Common myeloid progenitor, CD34-positive (primary cell): ENCODE measurements around the gene APLNR.

Source experiments
- CTCF ChIA-PET: fragments of 350-600 bp; sonication (Branson Sonifier 250); formaldehyde crosslinking; loops from one replicate; lab custom pipeline; 2021; ENCODE audit warnings: antibody characterized with exemption; lab: Charles Lee
- POLR2A ChIA-PET: fragments of 350-600 bp; sonication (Branson Sonifier 250); formaldehyde crosslinking; loops from one replicate; lab custom pipeline; 2021; ENCODE audit warnings: antibody characterized with exemption; lab: Charles Lee
- DNase-seq, 3 donors: peaks; one replicate each; pipeline versions ENCODE4 v3.0.0 to v3.0.0-alpha.2; 2013
- H3K27ac ChIP-seq, 2 experiments: 1 replicate in 1 of 2; 2 replicates in 1 of 2; pipeline ENCODE4 v1.7.0; 2013; ENCODE audit warnings: inconsistent platforms in 2 of 2, low read length in 2 of 2, mild to moderate bottlenecking in 2 of 2, low read depth in 1 of 2, moderate library complexity in 1 of 2; ENCODE audit not compliant: severe bottlenecking in 2 of 2, insufficient read depth in 1 of 2, poor library complexity in 1 of 2
- H3K27me3 ChIP-seq, 5 experiments: replicated peaks in 2 of 5; 1 replicate in 3 of 5; 2 replicates in 2 of 5; pipeline versions ENCODE4 v1.6.1 to v1.7.0; 2013; ENCODE audit warnings: low read length in 4 of 5, mild to moderate bottlenecking in 2 of 5, moderate library complexity in 2 of 5, inconsistent platforms in 1 of 5; ENCODE audit not compliant: insufficient read depth in 5 of 5, control insufficient read depth in 4 of 5
- H3K36me3 ChIP-seq, 4 experiments: 1 replicate in 2 of 4; 2 replicates in 2 of 4; pipeline versions ENCODE4 v1.6.1 to v1.7.0; 2013; ENCODE audit warnings: low read length in 3 of 4, control low read depth in 1 of 4, mild to moderate bottlenecking in 1 of 4; ENCODE audit not compliant: control insufficient read depth in 4 of 4, insufficient read depth in 4 of 4
- H3K4me1 ChIP-seq, 4 experiments: 1 replicate in 3 of 4; 2 replicates in 1 of 4; pipeline versions ENCODE4 v1.6.1 to v1.7.1; 2013; ENCODE audit warnings: low read length in 3 of 4, mild to moderate bottlenecking in 3 of 4, control low read depth in 1 of 4, inconsistent platforms in 1 of 4, moderate library complexity in 1 of 4; ENCODE audit not compliant: control insufficient read depth in 4 of 4, insufficient read depth in 4 of 4; ENCODE audit errors: control extremely low read depth in 1 of 4
- H3K4me3 ChIP-seq, 7 experiments: 1 replicate in 4 of 7; 2 replicates in 3 of 7; pipeline versions ENCODE4 v1.5.1 to v1.7.0; 2013; ENCODE audit warnings: mild to moderate bottlenecking in 7 of 7, low read length in 6 of 7, moderate library complexity in 6 of 7, inconsistent platforms in 2 of 7, low read depth in 2 of 7, control low read depth in 1 of 7; ENCODE audit not compliant: insufficient read depth in 4 of 7, control insufficient read depth in 1 of 7; ENCODE audit errors: extremely low read depth in 1 of 7
- H3K9me3 ChIP-seq, 5 experiments: 1 replicate in 4 of 5; 2 replicates in 1 of 5; pipeline versions ENCODE4 v1.6.1 to v1.7.1; 2013; ENCODE audit warnings: low read length in 4 of 5, mild to moderate bottlenecking in 2 of 5, inconsistent platforms in 1 of 5, low read depth in 1 of 5, moderate library complexity in 1 of 5; ENCODE audit not compliant: control insufficient read depth in 4 of 5, insufficient read depth in 2 of 5; ENCODE audit errors: control extremely low read depth in 1 of 5
- WGBS: methylation state at CpG from one replicate; pipeline ENCODE4 v1.1.5; 2013; ENCODE audit not compliant: insufficient coverage; 5-methylcytosine and 5-hydroxymethylcytosine counted together

Gene APLNR

DNA sequence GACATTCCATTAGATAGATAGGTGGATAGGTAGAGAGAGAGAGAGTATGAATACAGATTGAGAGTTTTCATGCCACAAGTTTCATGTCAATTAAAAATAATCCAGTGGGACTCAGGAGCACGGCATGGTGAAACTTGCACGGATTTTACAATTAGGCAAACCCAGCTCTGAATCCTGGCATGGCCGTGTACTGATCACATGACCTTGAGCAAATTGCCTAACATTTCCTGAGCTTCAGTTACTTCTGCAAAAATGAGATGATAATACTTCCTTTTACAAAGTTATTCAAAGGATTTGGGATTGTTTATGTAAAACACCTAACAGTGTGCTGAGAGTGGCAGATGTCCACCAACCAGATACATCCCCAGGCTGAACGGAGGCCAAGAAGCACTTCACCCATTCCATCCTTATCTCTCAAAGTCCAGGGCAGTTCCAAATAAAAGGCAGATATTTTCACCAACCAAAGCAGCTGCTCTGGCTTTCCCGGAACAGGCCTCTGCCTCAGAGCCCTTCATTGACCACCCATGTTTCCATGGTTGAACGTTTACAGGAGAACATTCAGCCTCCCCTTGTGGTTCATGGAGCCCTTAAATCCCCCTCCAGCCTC is 17.9 kb downstream of the APLNR start:
- Histone ChIP-seq H3K27me3 (peaks cover 0 to 21% (median 9%) of the 10 kb centered on the region in 5 experiments), H3K27ac (no peak overlapping the region), H3K4me3 (no peak overlapping the region), H3K4me1 (peaks cover 0 to 21% (median 8%) of the 10 kb centered on the region in 4 experiments), H3K9me3 (no peaks in the 10 kb centered on the region), H3K36me3 (no peaks in the 10 kb centered on the region)
- POLR2A ChIA-PET, result no interaction called here
- CTCF ChIA-PET, result interaction anchor here (0.7 kb wide), 1 partner anchor 16 kb away, joined by 3 read pairs; no protein-coding TSS in a partner anchor
- 56% methylated on average over 5 of the region's 6 CpGs for WGBS
- peak; percentile 12 to 55 (median 50) for DNase-seq

DNA sequence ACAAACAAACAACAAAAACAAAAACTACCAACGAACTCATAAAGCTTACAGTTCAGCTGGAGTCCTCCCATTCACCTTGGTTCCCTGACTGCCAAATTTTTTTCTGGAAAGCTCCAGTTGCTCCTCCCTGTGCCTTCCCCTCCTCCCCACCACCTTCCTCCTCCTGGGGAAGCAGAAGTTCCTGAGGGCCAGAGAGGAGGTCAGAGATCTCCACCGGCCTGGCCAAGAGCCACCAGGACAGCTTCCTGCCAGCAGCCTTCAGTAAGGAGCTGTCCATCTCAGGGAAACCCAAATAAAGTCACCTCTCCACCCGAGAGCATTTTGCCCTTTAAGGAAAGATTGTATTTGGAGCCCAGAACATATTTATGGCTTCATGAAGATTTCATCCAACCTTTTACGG is 20.0 kb downstream of the APLNR start:
- 94% methylated on average over 3 of the region's 4 CpGs for WGBS
- ChIA-PET POLR2A (no interaction called here), CTCF (interaction anchor here (0.6 to 0.9 kb wide), 2 partner anchors 10 to 32 kb away, joined by 3 read pairs; no protein-coding TSS in a partner anchor)
- no peaks in the 10 kb centered on the region for H3K9me3 ChIP-seq
- H3K4me1 ChIP-seq, result peaks cover 0 to 25% (median 17%) of the 10 kb centered on the region in 4 experiments
- H3K36me3 ChIP-seq, result no peaks in the 10 kb centered on the region
- no peak overlapping the region for H3K4me3 ChIP-seq
- H3K27ac ChIP-seq, result no peak overlapping the region
- no peak for DNase-seq
- H3K27me3 ChIP-seq, result peaks cover 0 to 14% (median 3%) of the 10 kb centered on the region in 5 experiments

DNA sequence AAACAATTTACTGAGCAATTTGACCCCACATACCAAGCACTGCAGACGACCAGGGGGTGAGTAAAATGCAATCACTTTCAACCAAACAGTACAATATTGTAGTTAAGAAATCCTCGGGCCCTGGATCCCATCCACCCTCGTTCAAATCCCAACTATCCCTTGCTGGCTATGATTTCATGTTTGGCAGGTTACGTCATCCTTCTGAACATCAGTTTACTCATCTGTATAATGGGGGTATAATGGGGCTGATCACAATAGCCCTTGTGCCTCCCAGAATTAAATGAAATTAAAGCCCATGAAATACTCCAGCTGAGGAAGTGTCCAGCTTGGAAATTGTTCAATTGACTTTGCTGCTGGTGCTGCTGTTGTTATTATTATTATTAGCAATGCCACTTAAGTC is 20.6 kb downstream of the APLNR start:
- POLR2A ChIA-PET, result no interaction called here
- no peak for DNase-seq
- H3K9me3 ChIP-seq, result no peaks in the 10 kb centered on the region
- H3K4me3 ChIP-seq, result no peak overlapping the region
- H3K27me3 ChIP-seq, result peaks cover 0 to 14% (median 3%) of the 10 kb centered on the region in 5 experiments
- CTCF ChIA-PET, result no interaction called here
- WGBS, result no CpG with 5 or more reads among the region's 4 CpGs
- H3K4me1 ChIP-seq, result peaks cover 0 to 22% (median 17%) of the 10 kb centered on the region in 4 experiments
- H3K36me3 ChIP-seq, result no peaks in the 10 kb centered on the region
- no peak overlapping the region for H3K27ac ChIP-seq

DNA sequence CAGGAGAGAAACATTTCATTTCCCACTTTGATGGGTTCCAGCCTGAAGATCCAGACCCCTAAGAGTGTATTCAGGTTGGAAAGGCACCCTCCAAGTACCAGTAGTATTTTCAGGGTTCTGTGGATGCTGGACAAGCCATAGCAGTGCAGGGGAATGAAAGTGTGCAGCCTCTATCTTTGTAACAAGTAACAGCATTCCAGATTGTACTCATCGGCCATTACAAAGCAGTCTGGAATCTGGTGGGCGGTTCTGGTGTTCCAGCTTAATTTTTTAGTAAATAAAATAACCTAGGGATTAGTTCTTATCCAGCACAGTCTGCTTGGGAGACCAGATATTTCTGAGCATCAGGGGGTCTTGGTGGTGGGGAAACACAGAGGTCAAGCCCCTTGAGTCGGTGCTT is 22.6 kb downstream of the APLNR start:
- peaks cover 0 to 23% (median 9%) of the 10 kb centered on the region in 5 experiments for H3K27me3 ChIP-seq
- no peak overlapping the region for H3K27ac ChIP-seq
- H3K4me1 ChIP-seq, result peaks cover 0 to 22% (median 17%) of the 10 kb centered on the region in 4 experiments
- CTCF ChIA-PET, result no interaction called here
- POLR2A ChIA-PET, result no interaction called here
- 100% methylated on average over 1 of the region's 3 CpGs for WGBS
- no peak overlapping the region for H3K4me3 ChIP-seq
- H3K9me3 ChIP-seq, result no peaks in the 10 kb centered on the region
- H3K36me3 ChIP-seq, result no peaks in the 10 kb centered on the region
- DNase-seq, result no peak

DNA sequence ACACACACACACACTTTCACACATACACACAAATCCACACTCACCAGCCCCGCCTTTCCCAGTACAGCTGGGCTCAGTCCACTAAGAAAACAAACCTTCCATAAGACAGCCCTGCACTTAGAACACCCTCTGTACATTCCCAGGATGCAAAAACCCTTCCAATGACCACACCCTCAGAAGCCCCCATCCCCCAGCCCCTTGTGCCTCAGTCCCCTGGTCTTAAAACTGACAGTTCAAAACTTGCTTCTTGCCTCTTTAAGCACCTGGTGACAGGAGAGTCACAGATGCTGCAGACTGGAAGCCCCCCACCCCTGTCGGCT is 23.0 kb downstream of the APLNR start:
- H3K9me3 ChIP-seq, result no peaks in the 10 kb centered on the region
- peaks cover 0 to 27% (median 9%) of the 10 kb centered on the region in 5 experiments for H3K27me3 ChIP-seq
- DNase-seq, result no peak
- peaks cover 0 to 17% (median 15%) of the 10 kb centered on the region in 4 experiments for H3K4me1 ChIP-seq
- H3K4me3 ChIP-seq, result no peak overlapping the region
- ChIA-PET CTCF (no interaction called here), POLR2A (no interaction called here)
- no peaks in the 10 kb centered on the region for H3K36me3 ChIP-seq
- no peak overlapping the region for H3K27ac ChIP-seq
- 53% methylated on average over 2 of the region's 2 CpGs for WGBS

DNA sequence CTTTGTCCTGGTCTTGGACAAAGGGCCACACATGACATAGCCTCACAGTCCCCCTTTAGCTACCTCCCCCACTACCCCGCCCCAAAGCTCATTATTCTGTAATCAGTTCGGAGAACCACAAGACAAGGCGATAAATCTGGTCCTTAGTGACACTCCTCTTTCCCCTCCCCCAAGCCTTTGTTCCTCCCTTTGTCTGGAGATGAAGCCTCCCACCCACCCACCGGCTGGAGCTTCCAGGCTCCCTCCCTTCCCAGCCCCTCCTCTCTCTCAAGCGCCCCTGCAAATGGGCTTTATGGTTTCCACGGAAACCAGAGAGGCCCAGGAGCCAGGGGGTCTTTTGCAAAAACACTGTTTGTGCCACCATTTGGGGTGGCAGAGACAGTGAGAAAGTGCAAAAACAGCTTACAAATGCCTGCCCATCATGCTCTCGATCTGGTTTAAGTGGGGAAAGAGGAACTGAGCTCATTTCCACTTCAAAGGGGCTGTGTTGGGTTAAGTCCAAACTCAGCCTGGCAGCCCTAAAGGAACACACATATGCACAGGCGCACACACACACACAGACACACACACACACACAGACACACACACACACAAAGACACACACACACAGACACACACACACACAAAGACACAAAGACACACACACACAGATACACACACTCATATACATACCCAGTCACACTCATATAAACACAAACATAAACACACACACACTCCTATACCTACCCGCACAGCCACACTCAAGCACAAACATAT is 23.5 kb downstream of the APLNR start:
- peak overlapping the region in 6 of 7 experiments; percentile 29 to 65 (median 50) for H3K4me3 ChIP-seq
- ChIA-PET POLR2A (no interaction called here), CTCF (interaction anchor here (0.9 kb wide), 1 partner anchor 37 kb away, joined by 3 read pairs; no protein-coding TSS in a partner anchor)
- H3K27me3 ChIP-seq, result peaks cover 0 to 28% (median 9%) of the 10 kb centered on the region in 5 experiments
- H3K4me1 ChIP-seq, result peaks cover 0 to 13% (median 12%) of the 10 kb centered on the region in 4 experiments
- no peaks in the 10 kb centered on the region for H3K36me3 ChIP-seq
- DNase-seq, result peak; percentile 62 to 94 (median 89)
- no peak overlapping the region for H3K27ac ChIP-seq
- 15% methylated on average over 7 of the region's 9 CpGs for WGBS
- H3K9me3 ChIP-seq, result no peaks in the 10 kb centered on the region

DNA sequence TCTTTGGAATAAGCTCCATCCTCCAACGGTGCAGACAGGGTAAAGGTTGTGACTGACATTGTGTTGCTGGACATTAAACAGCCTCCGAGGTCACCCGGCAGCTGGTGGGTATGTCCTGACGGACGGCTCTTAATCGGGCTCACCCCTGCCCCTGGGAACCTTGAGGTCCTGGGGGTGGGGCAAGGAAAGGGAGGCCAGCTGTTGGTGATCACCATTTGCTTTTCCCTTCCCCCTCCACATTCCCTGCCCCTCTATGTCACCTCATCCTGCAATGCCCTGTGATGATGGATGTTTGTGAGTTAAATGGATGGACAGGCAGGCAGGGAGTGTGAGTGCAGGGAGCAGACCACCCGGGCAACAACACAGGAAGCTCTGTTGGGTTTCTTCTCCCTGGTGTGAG is 26.3 kb downstream of the APLNR start:
- H3K9me3 ChIP-seq, result no peaks in the 10 kb centered on the region

More for the DNA sequence above, 26.3 kb downstream of the APLNR start:
- DNase-seq, result no peak
- WGBS, result 19% methylated on average over 2 of the region's 7 CpGs
- H3K4me3 ChIP-seq, result no peak overlapping the region
- peaks cover 1 to 46% (median 9%) of the 10 kb centered on the region in 5 experiments for H3K27me3 ChIP-seq
- H3K27ac ChIP-seq, result no peak overlapping the region
- H3K36me3 ChIP-seq, result no peaks in the 10 kb centered on the region
- CTCF ChIA-PET, result interaction anchor here (1.0 to 1.2 kb wide), 2 partner anchors 9 to 39 kb away, joined by 3 read pairs; no protein-coding TSS in a partner anchor
- POLR2A ChIA-PET, result no interaction called here
- peaks cover 0 to 13% (median 12%) of the 10 kb centered on the region in 4 experiments for H3K4me1 ChIP-seq
